ENCODE data around the gene EIF5. TPM values are rescaled to one million over a fixed set of nuclear protein-coding genes. Genes with fewer than 3 reads are reported as not detected.

EIF5 gene
- total RNA-seq, 2 donors from 2014 or later, result 196 to 296 TPM

GRCh38 chr14:103317251-103317650 lies 16.8 kb upstream of the EIF5 start:
- Mint-ChIP-seq H3K4me3 (no peak overlapping the region), H3K27ac (no peak overlapping the region)

GRCh38 chr14:103317976-103318580 lies 16.0 kb upstream of the EIF5 start:
- H3K27ac Mint-ChIP-seq, result no peak overlapping the region
- H3K4me3 Mint-ChIP-seq, result no peak overlapping the region
- ATAC-seq (replicated peaks), result no peak
- no peaks in the 10 kb centered on the region for H3K36me3 Mint-ChIP-seq (ENCODE audit: low read depth)
- peaks cover 18% of the 10 kb centered on the region for H3K27me3 Mint-ChIP-seq
- no peaks in the 10 kb centered on the region for H3K9me3 Mint-ChIP-seq
- no peaks in the 10 kb centered on the region for H3K4me1 Mint-ChIP-seq

More at GRCh38 chr14:103317251-103317650, 16.8 kb upstream of the EIF5 start:
- Mint-ChIP-seq H3K9me3 (no peaks in the 10 kb centered on the region), H3K36me3 (ENCODE audit: low read depth) (no peaks in the 10 kb centered on the region), H3K4me1 (no peaks in the 10 kb centered on the region), H3K27me3 (peaks cover 15% of the 10 kb centered on the region)
- ATAC-seq (replicated peaks), result no peak

GRCh38 chr14:103318750-103319419 lies 15.2 kb upstream of the EIF5 start:
- H3K4me1 Mint-ChIP-seq, result no peaks in the 10 kb centered on the region
- H3K36me3 Mint-ChIP-seq (ENCODE audit: low read depth), result no peaks in the 10 kb centered on the region
- peaks cover 21% of the 10 kb centered on the region for H3K27me3 Mint-ChIP-seq
- no peaks in the 10 kb centered on the region for H3K9me3 Mint-ChIP-seq
- H3K27ac Mint-ChIP-seq, result no peak overlapping the region
- no peak overlapping the region for H3K4me3 Mint-ChIP-seq
- no peak for ATAC-seq (replicated peaks)

GRCh38 chr14:103319422-103319821 lies 14.6 kb upstream of the EIF5 start:
- H3K4me1 Mint-ChIP-seq, result no peaks in the 10 kb centered on the region
- peak; percentile 12 for ATAC-seq (replicated peaks)
- H3K27ac Mint-ChIP-seq, result no peak overlapping the region
- no peaks in the 10 kb centered on the region for H3K36me3 Mint-ChIP-seq (ENCODE audit: low read depth)
- H3K4me3 Mint-ChIP-seq, result no peak overlapping the region
- peaks cover 21% of the 10 kb centered on the region for H3K27me3 Mint-ChIP-seq
- H3K9me3 Mint-ChIP-seq, result no peaks in the 10 kb centered on the region

GRCh38 chr14:103326078-103326477 lies 8.0 kb upstream of the EIF5 start:
- Mint-ChIP-seq H3K27ac (no peak overlapping the region), H3K36me3 (ENCODE audit: low read depth) (no peaks in the 10 kb centered on the region), H3K4me3 (no peak overlapping the region), H3K9me3 (no peaks in the 10 kb centered on the region), H3K4me1 (no peaks in the 10 kb centered on the region), H3K27me3 (peaks cover 6% of the 10 kb centered on the region)
- ATAC-seq (replicated peaks), result no peak

GRCh38 chr14:103328941-103329340 lies 5.1 kb upstream of the EIF5 start:
- H3K9me3 Mint-ChIP-seq, result no peaks in the 10 kb centered on the region
- no peak for ATAC-seq (replicated peaks)
- peak overlapping the region; percentile 67 for H3K27ac Mint-ChIP-seq
- H3K36me3 Mint-ChIP-seq (ENCODE audit: low read depth), result peaks cover 4% of the 10 kb centered on the region
- peaks cover 5% of the 10 kb centered on the region for H3K4me1 Mint-ChIP-seq
- H3K27me3 Mint-ChIP-seq, result no peaks in the 10 kb centered on the region
- no peak overlapping the region for H3K4me3 Mint-ChIP-seq

GRCh38 chr14:103329401-103330347 lies 4.4 kb upstream of the EIF5 start:
- no peaks in the 10 kb centered on the region for H3K9me3 Mint-ChIP-seq
- no peak for ATAC-seq (replicated peaks)
- H3K27me3 Mint-ChIP-seq, result no peaks in the 10 kb centered on the region
- H3K27ac Mint-ChIP-seq, result no peak overlapping the region
- peaks cover 7% of the 10 kb centered on the region for H3K36me3 Mint-ChIP-seq (ENCODE audit: low read depth)
- H3K4me3 Mint-ChIP-seq, result no peak overlapping the region
- H3K4me1 Mint-ChIP-seq, result peaks cover 5% of the 10 kb centered on the region

GRCh38 chr14:103330536-103330935 lies 3.5 kb upstream of the EIF5 start:
- Mint-ChIP-seq H3K36me3 (ENCODE audit: low read depth) (peaks cover 15% of the 10 kb centered on the region), H3K27me3 (no peaks in the 10 kb centered on the region), H3K27ac (no peak overlapping the region), H3K9me3 (no peaks in the 10 kb centered on the region), H3K4me1 (peaks cover 7% of the 10 kb centered on the region), H3K4me3 (no peak overlapping the region)
- no peak for ATAC-seq (replicated peaks)

GRCh38 chr14:103332143-103332919 lies 1.7 kb upstream of the EIF5 start:
- no peaks in the 10 kb centered on the region for H3K9me3 Mint-ChIP-seq
- H3K27ac Mint-ChIP-seq, result peak overlapping the region; percentile 92
- no peaks in the 10 kb centered on the region for H3K27me3 Mint-ChIP-seq
- ATAC-seq (replicated peaks), result no peak
- peaks cover 15% of the 10 kb centered on the region for H3K4me1 Mint-ChIP-seq
- peak overlapping the region; percentile 87 for H3K4me3 Mint-ChIP-seq
- peaks cover 33% of the 10 kb centered on the region for H3K36me3 Mint-ChIP-seq (ENCODE audit: low read depth)

GRCh38 chr14:103334644-103335622 lies 896 bp downstream of the EIF5 start:
- H3K4me1 Mint-ChIP-seq, result peaks cover 25% of the 10 kb centered on the region
- peak overlapping the region; percentile 92 for H3K27ac Mint-ChIP-seq
- peaks cover 59% of the 10 kb centered on the region for H3K36me3 Mint-ChIP-seq (ENCODE audit: low read depth)
- no peaks in the 10 kb centered on the region for H3K27me3 Mint-ChIP-seq
- H3K4me3 Mint-ChIP-seq, result peak overlapping the region; percentile 87
- H3K9me3 Mint-ChIP-seq, result no peaks in the 10 kb centered on the region
- ATAC-seq (replicated peaks), result peak; percentile 50

- Mint-ChIP-seq H3K4me1 (peaks cover 31% of the 10 kb centered on the region), H3K9me3 (no peaks in the 10 kb centered on the region), H3K36me3 (ENCODE audit: low read depth) (peaks cover 71% of the 10 kb centered on the region), H3K27ac (peak overlapping the region; percentile 92), H3K27me3 (no peaks in the 10 kb centered on the region), H3K4me3 (peak overlapping the region; percentile 87)
- ATAC-seq (replicated peaks), result no peak
Observed at GRCh38 chr14:103336191-103336590, 2.2 kb downstream of the EIF5 start.

GRCh38 chr14:103337794-103338193 lies 3.8 kb downstream of the EIF5 start:
- H3K27ac Mint-ChIP-seq, result peak overlapping the region; percentile 44
- no peak for ATAC-seq (replicated peaks)
- peak overlapping the region; percentile 87 for H3K4me3 Mint-ChIP-seq
- H3K36me3 Mint-ChIP-seq (ENCODE audit: low read depth), result peaks cover 87% of the 10 kb centered on the region
- no peaks in the 10 kb centered on the region for H3K9me3 Mint-ChIP-seq
- H3K27me3 Mint-ChIP-seq, result no peaks in the 10 kb centered on the region
- H3K4me1 Mint-ChIP-seq, result peaks cover 26% of the 10 kb centered on the region

GRCh38 chr14:103339561-103339960 lies 5.5 kb downstream of the EIF5 start:
- peaks cover 98% of the 10 kb centered on the region for H3K36me3 Mint-ChIP-seq (ENCODE audit: low read depth)
- ATAC-seq (replicated peaks), result no peak
- peak overlapping the region; percentile 22 for H3K27ac Mint-ChIP-seq
- no peaks in the 10 kb centered on the region for H3K9me3 Mint-ChIP-seq
- H3K4me3 Mint-ChIP-seq, result no peak overlapping the region
- peaks cover 26% of the 10 kb centered on the region for H3K4me1 Mint-ChIP-seq
- H3K27me3 Mint-ChIP-seq, result no peaks in the 10 kb centered on the region
